Body of pancreas (tissue), 4 donors: ENCODE results near the gene UBXN7. TPM values are rescaled to one million over a fixed set of nuclear protein-coding genes. Genes with fewer than 3 reads are reported as not detected.
"Not testable (repeated sequence)": the region's sequence is repeated elsewhere in the genome, so short reads cannot be mapped to it uniquely, and the experiment has no call there.

ENCODE experiments used
- ATAC-seq: fragments of 150-250 bp; one replicate; pipeline ENCODE4 v1.9.1; 2016
- DNase-seq, 4 donors: peaks; one replicate each; pipeline ENCODE4 v3.0.0-alpha.2; 2019
- H3K27ac ChIP-seq, 4 donors: fragments of 200-600 bp; sonication (generic); 1 replicate in 3 of 4; 2 replicates in 1 of 4; pipeline versions ENCODE4 v1.5.1 to v1.6.1; 2016 to 2019; ENCODE audit warnings: mild to moderate bottlenecking in 1 of 4, mixed read lengths in 1 of 4, moderate library complexity in 1 of 4
- H3K27me3 ChIP-seq, 2 donors: fragments of 200-600 bp; sonication (generic); one replicate each; pipeline ENCODE4 v1.6.0; 2016; ENCODE audit warnings: mild to moderate bottlenecking in 1 of 2
- H3K36me3 ChIP-seq, 2 donors: fragments of 200-600 bp; sonication (generic); replicated peaks in 1 of 2; 2 replicates each; pipeline ENCODE4 v1.5.1; 2016; ENCODE audit warnings: low read depth in 2 of 2; ENCODE audit not compliant: insufficient read depth in 1 of 2
- H3K4me1 ChIP-seq: fragments of 200-600 bp; sonication (generic); one replicate; pipeline ENCODE4 v1.6.0; 2016
- H3K4me3 ChIP-seq, 2 donors: fragments of 200-600 bp; sonication (generic); 1 replicate in 1 of 2; 2 replicates in 1 of 2; pipeline ENCODE4 v1.5.1; 2016 to 2019
- H3K9me3 ChIP-seq, 3 donors: fragments of 200-600 bp; sonication (generic); 1 replicate in 2 of 3; 2 replicates in 1 of 3; pipeline ENCODE4 v1.5.1; 2016
- CTCF ChIP-seq, 7 experiments: fragments of 450-650 bp in 4 of 7; fragments of 200-600 bp in 3 of 7; sonication (generic) in 3 of 7; IDR thresholded peaks; one replicate each; pipeline ENCODE4 v1.5.1; 2016 to 2019; ENCODE audit warnings: antibody characterized with exemption in 7 of 7
- POLR2A ChIP-seq, 3 donors: fragments of 450-650 bp; IDR thresholded peaks; one replicate each; pipeline ENCODE4 v1.6.1; 2016; ENCODE audit warnings: antibody characterized with exemption in 3 of 3, mild to moderate bottlenecking in 2 of 3
- WGBS, 2 donors: methylation state at CpG; one replicate each; pipeline ENCODE4 v1.1.5; 2017; 5-methylcytosine and 5-hydroxymethylcytosine counted together
- intact Hi-C: fragments of 100-400 bp; cut with DNase I; formaldehyde crosslinking; loops from one replicate; pipeline ENCODE4 v1.15.1; 2023
- total RNA-seq, 2 donors: library from RNA; depleted of rRNA; stranded (reverse); fragments of >200 nt; gene quantifications; one replicate each; pipeline ENCODE4 v1.1.0, GENCODE V29; 2016

Gene UBXN7
- total RNA-seq, 2 donors from 2014 or later: 8.6 to 11.2 TPM

DNA sequence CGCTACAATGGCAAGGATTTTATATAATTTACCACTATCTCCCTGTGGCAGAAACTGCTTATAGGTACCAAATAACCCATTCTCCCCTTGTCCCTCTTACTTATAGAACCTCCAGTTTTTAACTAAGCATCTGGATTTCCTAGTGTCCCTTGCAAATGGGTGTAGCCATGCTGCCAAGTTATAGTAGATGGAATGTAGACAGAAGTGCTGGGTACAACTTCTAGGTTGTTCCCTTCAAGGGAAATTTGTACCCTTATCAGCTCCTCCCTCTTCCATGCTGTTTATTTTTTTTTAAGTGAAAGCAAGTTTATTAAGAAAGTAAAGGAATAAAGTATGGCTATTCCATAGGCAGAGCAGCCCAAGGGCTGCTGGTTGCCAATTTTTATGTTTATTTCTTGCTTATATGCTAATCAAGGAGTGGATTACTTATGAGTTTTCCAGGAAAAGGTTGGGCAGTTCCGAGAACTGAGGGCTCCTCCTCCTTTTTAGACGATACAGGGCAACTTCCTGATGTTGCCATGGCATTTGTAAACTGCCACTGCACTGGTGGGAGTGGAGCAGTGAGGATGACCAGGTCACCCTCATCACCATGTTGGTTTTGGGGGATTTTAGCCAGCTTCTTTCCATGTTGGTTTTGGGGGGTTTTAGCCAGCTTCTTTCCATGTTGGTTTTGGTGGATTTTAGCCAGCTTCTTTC lies 53.9 kb downstream of the UBXN7 start:
- no peak overlapping the region for H3K4me3 ChIP-seq
- ATAC-seq: no peak
- no peak overlapping the region for H3K27ac ChIP-seq
- 66 to 85% methylated on average over 3 of the region's 3 CpGs for WGBS, 2 donors
- no peaks in the 10 kb centered on the region for H3K36me3 ChIP-seq
- H3K27me3 ChIP-seq: no peaks in the 10 kb centered on the region
- H3K9me3 ChIP-seq: no peaks in the 10 kb centered on the region
- intact Hi-C loops: no loop called here
- no peaks in the 10 kb centered on the region for H3K4me1 ChIP-seq
- TF ChIP-seq CTCF (IDR thresholded peaks at IDR 0.05) (no peak), POLR2A (IDR thresholded peaks at IDR 0.05) (no peak)
- DNase-seq: no peak

DNA sequence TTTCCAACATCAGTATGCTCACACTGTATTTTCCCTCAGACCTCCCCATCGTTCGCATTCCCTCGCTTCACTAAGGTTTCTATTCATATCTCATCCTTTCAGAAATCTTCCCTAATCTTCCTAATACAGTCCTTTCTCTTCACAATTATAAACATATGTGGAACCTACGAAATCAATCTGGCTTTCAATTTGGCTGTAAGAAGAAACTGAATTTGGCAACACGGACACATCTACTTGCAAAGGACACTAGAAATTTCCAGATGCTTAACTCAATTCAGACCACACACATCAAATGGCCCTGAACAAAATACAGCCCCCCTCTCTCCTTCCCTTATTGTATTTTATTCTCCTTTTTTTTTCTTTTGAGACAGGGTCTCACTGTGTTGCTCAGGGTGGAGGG lies 54.9 kb downstream of the UBXN7 start:
- no peaks in the 10 kb centered on the region for H3K36me3 ChIP-seq
- no peaks in the 10 kb centered on the region for H3K27me3 ChIP-seq
- WGBS, 2 donors: 87 to 94% methylated on average over 5 of the region's 5 CpGs
- ATAC-seq (no peak), DNase-seq (no peak)
- H3K27ac ChIP-seq: no peak overlapping the region
- intact Hi-C loops: no loop called here
- no peaks in the 10 kb centered on the region for H3K4me1 ChIP-seq
- H3K4me3 ChIP-seq: no peak overlapping the region
- no peaks in the 10 kb centered on the region for H3K9me3 ChIP-seq
- no peak for TF ChIP-seq POLR2A (IDR thresholded peaks at IDR 0.05)
- no peak for TF ChIP-seq CTCF (IDR thresholded peaks at IDR 0.05)

DNA sequence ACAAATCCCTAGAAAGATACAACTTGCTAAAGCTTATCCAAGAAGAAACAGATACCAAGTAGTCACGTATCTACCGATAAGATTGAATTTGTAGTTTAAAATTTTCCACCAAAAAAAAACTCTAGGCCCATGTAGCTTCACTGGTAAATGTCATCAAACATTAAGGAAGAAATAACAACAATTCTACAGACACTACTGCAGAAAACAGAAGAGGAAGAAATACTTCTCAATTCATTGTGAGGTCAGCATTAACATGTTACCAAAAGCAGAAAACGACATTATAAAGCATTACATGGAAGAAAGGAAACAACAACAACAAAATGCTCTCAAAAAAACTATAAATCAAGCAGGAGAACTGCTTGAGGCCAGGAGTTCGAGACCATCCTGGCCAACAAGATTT lies 66.5 kb downstream of the UBXN7 start:
- Histone ChIP-seq H3K4me1 (no peaks in the 10 kb centered on the region), H3K4me3 (no peak overlapping the region), H3K36me3 (peaks cover 0 to 3% of the 10 kb centered on the region in 2 donors), H3K27ac (no peak overlapping the region), H3K27me3 (no peaks in the 10 kb centered on the region), H3K9me3 (no peaks in the 10 kb centered on the region)
- intact Hi-C loops: no loop called here
- DNase-seq (no peak), ATAC-seq (no peak)
- TF ChIP-seq CTCF (IDR thresholded peaks at IDR 0.05): no peak
- no peak for TF ChIP-seq POLR2A (IDR thresholded peaks at IDR 0.05)
- WGBS, 2 donors: 86 to 88% methylated on average over 4 of the region's 4 CpGs

- no peak for TF ChIP-seq CTCF (IDR thresholded peaks at IDR 0.05)
- TF ChIP-seq POLR2A (IDR thresholded peaks at IDR 0.05): no peak
- Histone ChIP-seq H3K9me3 (no peaks in the 10 kb centered on the region), H3K36me3 (peaks cover 4 to 9% of the 10 kb centered on the region in 2 donors), H3K27me3 (no peaks in the 10 kb centered on the region), H3K4me3 (no peak overlapping the region), H3K4me1 (no peaks in the 10 kb centered on the region), H3K27ac (no peak overlapping the region)
- intact Hi-C loops: no loop called here
- WGBS, 2 donors: 91 to 98% methylated on average over 7 of the region's 7 CpGs
- DNase-seq (no peak), ATAC-seq (no peak)
Observed at GRCh38 chr3:196360586-196360985, 71.6 kb downstream of the UBXN7 start.

GRCh38 chr3:196358540-196358939 lies 73.7 kb downstream of the UBXN7 start:
- peaks cover 4 to 12% of the 10 kb centered on the region in 2 donors for H3K36me3 ChIP-seq
- 93 to 95% methylated on average over 4 of the region's 4 CpGs for WGBS, 2 donors
- DNase-seq, H3K9me3 ChIP-seq, H3K4me3 ChIP-seq, H3K27ac ChIP-seq, H3K4me1 ChIP-seq, H3K27me3 ChIP-seq, intact Hi-C loops, ATAC-seq: not testable (repeated sequence)
